ENCODE data around the gene PPP1R15A. TPM values are rescaled to one million over a fixed set of nuclear protein-coding genes. Genes with fewer than 3 reads are reported as not detected.

PPP1R15A gene
- polyA plus RNA-seq, 1 donor (not counting 4 experiments of a cell fraction or from before 2014, with no cell fraction given) = 36.6 TPM

GRCh38 chr19:48852292-48852691, 19.9 kb upstream of the PPP1R15A start:
- TF ChIP-seq EZH2 (IDR thresholded peaks at IDR 0.05; ENCODE audit: low read length) = no peak
- TF ChIP-seq CTCF (optimal IDR thresholded peaks at IDR 0.05 in 1 of 3, IDR thresholded peaks at IDR 0.05 in 1 of 3, conservative IDR thresholded peaks at IDR 0.05 in 1 of 3; ENCODE audit: extremely low read depth in 1 of 3, insufficient read depth in 2 of 3, low read length in 3 of 3) = no peak
- FAIRE-seq (no peak), DNase-seq (ENCODE audit: low read depth, low spot score) (no peak)
- H3K9me3 ChIP-seq (ENCODE audit: control insufficient read depth, low read depth, low read length) = no peaks in the 10 kb centered on the region
- H3K4me2 ChIP-seq (ENCODE audit: control insufficient read depth, extremely low read depth, insufficient read depth, low read depth, low read length) = no peak overlapping the region
- no peaks in the 10 kb centered on the region for H3K27me3 ChIP-seq (ENCODE audit: control insufficient read depth, extremely low read depth, insufficient read depth, low read length)
- no peaks in the 10 kb centered on the region for H3K36me3 ChIP-seq (ENCODE audit: control insufficient read depth in 2 of 2, extremely low read depth in 1 of 2, insufficient read depth in 2 of 2, low read length in 2 of 2)
- no peaks in the 10 kb centered on the region for H4K20me1 ChIP-seq (ENCODE audit: control insufficient read depth, extremely low read depth, insufficient read depth, low read length)
- no peak overlapping the region for H3K4me3 ChIP-seq (ENCODE audit: control insufficient read depth in 2 of 3, extremely low read depth in 1 of 3, insufficient read depth in 2 of 3, low read depth in 1 of 3, low read length in 3 of 3)
- H2AFZ ChIP-seq (ENCODE audit: control insufficient read depth, low read length) = no peak overlapping the region
- no peak overlapping the region for H3K27ac ChIP-seq (ENCODE audit: control insufficient read depth, insufficient read depth, low read length)
- no peaks in the 10 kb centered on the region for H3K9me1 ChIP-seq (ENCODE audit: control insufficient read depth, extremely low read depth, insufficient read depth, low read length)
- dilution Hi-C loops (cut with MboI; ENCODE audit: extremely low pct_ligation_motif_present, low sequenced_read_pairs) = loop anchor here (5.0 kb wide), 1 partner anchor 55 kb away; no protein-coding TSS in a partner anchor
- H3K79me2 ChIP-seq (ENCODE audit: control insufficient read depth, insufficient read depth, low read length) = no peaks in the 10 kb centered on the region
- H3K9ac ChIP-seq (ENCODE audit: control insufficient read depth, extremely low read depth, insufficient read depth, low read length) = no peak overlapping the region
- H3K4me1 ChIP-seq (ENCODE audit: control insufficient read depth, extremely low read depth, insufficient read depth, low read length) = no peaks in the 10 kb centered on the region

GRCh38 chr19:48853483-48853882, 18.7 kb upstream of the PPP1R15A start:
- DNase-seq (ENCODE audit: low read depth, low spot score) (no peak), FAIRE-seq (no peak)

More at GRCh38 chr19:48853483-48853882, 18.7 kb upstream of the PPP1R15A start:
- Histone ChIP-seq H3K36me3 (ENCODE audit: control insufficient read depth in 2 of 2, extremely low read depth in 1 of 2, insufficient read depth in 2 of 2, low read length in 2 of 2) (no peaks in the 10 kb centered on the region), H3K27me3 (ENCODE audit: control insufficient read depth, extremely low read depth, insufficient read depth, low read length) (no peaks in the 10 kb centered on the region), H3K9me1 (ENCODE audit: control insufficient read depth, extremely low read depth, insufficient read depth, low read length) (no peaks in the 10 kb centered on the region), H3K9ac (ENCODE audit: control insufficient read depth, extremely low read depth, insufficient read depth, low read length) (no peak overlapping the region), H3K4me3 (ENCODE audit: control insufficient read depth in 2 of 3, extremely low read depth in 1 of 3, insufficient read depth in 2 of 3, low read depth in 1 of 3, low read length in 3 of 3) (no peak overlapping the region), H3K27ac (ENCODE audit: control insufficient read depth, insufficient read depth, low read length) (no peak overlapping the region), H4K20me1 (ENCODE audit: control insufficient read depth, extremely low read depth, insufficient read depth, low read length) (no peaks in the 10 kb centered on the region), H3K4me1 (ENCODE audit: control insufficient read depth, extremely low read depth, insufficient read depth, low read length) (no peaks in the 10 kb centered on the region), H3K9me3 (ENCODE audit: control insufficient read depth, low read depth, low read length) (no peaks in the 10 kb centered on the region), H2AFZ (ENCODE audit: control insufficient read depth, low read length) (no peak overlapping the region), H3K79me2 (ENCODE audit: control insufficient read depth, insufficient read depth, low read length) (no peaks in the 10 kb centered on the region), H3K4me2 (ENCODE audit: control insufficient read depth, extremely low read depth, insufficient read depth, low read depth, low read length) (no peak overlapping the region)
- dilution Hi-C loops (cut with MboI; ENCODE audit: extremely low pct_ligation_motif_present, low sequenced_read_pairs) = loop anchor here (5.0 kb wide), 1 partner anchor 56 kb away; no protein-coding TSS in a partner anchor
- TF ChIP-seq EZH2 (IDR thresholded peaks at IDR 0.05; ENCODE audit: low read length) = no peak
- no peak for TF ChIP-seq CTCF (optimal IDR thresholded peaks at IDR 0.05 in 1 of 3, IDR thresholded peaks at IDR 0.05 in 1 of 3, conservative IDR thresholded peaks at IDR 0.05 in 1 of 3; ENCODE audit: extremely low read depth in 1 of 3, insufficient read depth in 2 of 3, low read length in 3 of 3)
